ENCODE results near the gene RAB27B.

Gene RAB27B

GRCh38 chr18:54904581-54904980 lies 76.3 kb downstream of the RAB27B start:
- no peak for ATAC-seq
- no peak for TF ChIP-seq ZFP30 (CRISPR knock-in tag; IDR thresholded peaks at IDR 0.05)
- no peak for TF ChIP-seq ZNF8 (CRISPR knock-in tag; IDR thresholded peaks at IDR 0.05)
- TF ChIP-seq SNAI2 (CRISPR knock-in tag; IDR thresholded peaks at IDR 0.05), result no peak
- TF ChIP-seq CSDC2 (CRISPR knock-in tag; IDR thresholded peaks at IDR 0.05), result no peak
- TF ChIP-seq, protein P1, sequence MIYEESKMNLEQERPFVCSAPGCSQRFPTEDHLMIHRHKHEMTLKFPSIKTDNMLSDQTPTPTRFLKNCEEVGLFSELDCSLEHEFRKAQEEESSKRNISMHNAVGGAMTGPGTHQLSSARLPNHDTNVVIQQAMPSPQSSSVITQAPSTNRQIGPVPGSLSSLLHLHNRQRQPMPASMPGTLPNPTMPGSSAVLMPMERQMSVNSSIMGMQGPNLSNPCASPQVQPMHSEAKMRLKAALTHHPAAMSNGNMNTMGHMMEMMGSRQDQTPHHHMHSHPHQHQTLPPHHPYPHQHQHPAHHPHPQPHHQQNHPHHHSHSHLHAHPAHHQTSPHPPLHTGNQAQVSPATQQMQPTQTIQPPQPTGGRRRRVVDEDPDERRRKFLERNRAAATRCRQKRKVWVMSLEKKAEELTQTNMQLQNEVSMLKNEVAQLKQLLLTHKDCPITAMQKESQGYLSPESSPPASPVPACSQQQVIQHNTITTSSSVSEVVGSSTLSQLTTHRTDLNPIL (CRISPR knock-in tag; IDR thresholded peaks at IDR 0.05; ENCODE audit: low read depth), result no peak
- no peak for TF ChIP-seq TCF4 (CRISPR knock-in tag; IDR thresholded peaks at IDR 0.05; ENCODE audit: borderline replicate concordance)
- no peak for TF ChIP-seq RARB (CRISPR knock-in tag; IDR thresholded peaks at IDR 0.05)
- no peak for TF ChIP-seq BACH2 (CRISPR knock-in tag; IDR thresholded peaks at IDR 0.05; ENCODE audit: borderline replicate concordance)

- ATAC-seq, result no peak
- TF ChIP-seq TOX (CRISPR knock-in tag; IDR thresholded peaks at IDR 0.05; ENCODE audit: borderline replicate concordance) (no peak), TSHZ2 (CRISPR knock-in tag; IDR thresholded peaks at IDR 0.05) (no peak), ARNTL (CRISPR knock-in tag; IDR thresholded peaks at IDR 0.05; ENCODE audit: borderline replicate concordance, low read depth) (no peak), ESRRG (CRISPR knock-in tag; IDR thresholded peaks at IDR 0.05) (no peak), SNAI2 (CRISPR knock-in tag; IDR thresholded peaks at IDR 0.05) (no peak), ZC3H10 (CRISPR knock-in tag; IDR thresholded peaks at IDR 0.05) (no peak), BACH2 (CRISPR knock-in tag; IDR thresholded peaks at IDR 0.05; ENCODE audit: borderline replicate concordance) (no peak), ZNF8 (CRISPR knock-in tag; IDR thresholded peaks at IDR 0.05) (no peak)
Measured at GRCh38 chr18:54905629-54906028, 77.4 kb downstream of the RAB27B start.

GRCh38 chr18:54906331-54907185 lies 78.3 kb downstream of the RAB27B start:
- TF ChIP-seq ESRRG (CRISPR knock-in tag; IDR thresholded peaks at IDR 0.05) (no peak), OSR1 (CRISPR knock-in tag; IDR thresholded peaks at IDR 0.05) (no peak), GLIS3 (CRISPR knock-in tag; IDR thresholded peaks at IDR 0.05) (no peak), BACH2 (CRISPR knock-in tag; IDR thresholded peaks at IDR 0.05; ENCODE audit: borderline replicate concordance) (no peak)
- TF ChIP-seq, protein P2, sequence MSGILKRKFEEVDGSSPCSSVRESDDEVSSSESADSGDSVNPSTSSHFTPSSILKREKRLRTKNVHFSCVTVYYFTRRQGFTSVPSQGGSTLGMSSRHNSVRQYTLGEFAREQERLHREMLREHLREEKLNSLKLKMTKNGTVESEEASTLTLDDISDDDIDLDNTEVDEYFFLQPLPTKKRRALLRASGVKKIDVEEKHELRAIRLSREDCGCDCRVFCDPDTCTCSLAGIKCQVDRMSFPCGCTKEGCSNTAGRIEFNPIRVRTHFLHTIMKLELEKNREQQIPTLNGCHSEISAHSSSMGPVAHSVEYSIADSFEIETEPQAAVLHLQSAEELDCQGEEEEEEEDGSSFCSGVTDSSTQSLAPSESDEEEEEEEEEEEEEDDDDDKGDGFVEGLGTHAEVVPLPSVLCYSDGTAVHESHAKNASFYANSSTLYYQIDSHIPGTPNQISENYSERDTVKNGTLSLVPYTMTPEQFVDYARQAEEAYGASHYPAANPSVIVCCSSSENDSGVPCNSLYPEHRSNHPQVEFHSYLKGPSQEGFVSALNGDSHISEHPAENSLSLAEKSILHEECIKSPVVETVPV (CRISPR knock-in tag; IDR thresholded peaks at IDR 0.05), result no peak
- no peak for ATAC-seq

DNA sequence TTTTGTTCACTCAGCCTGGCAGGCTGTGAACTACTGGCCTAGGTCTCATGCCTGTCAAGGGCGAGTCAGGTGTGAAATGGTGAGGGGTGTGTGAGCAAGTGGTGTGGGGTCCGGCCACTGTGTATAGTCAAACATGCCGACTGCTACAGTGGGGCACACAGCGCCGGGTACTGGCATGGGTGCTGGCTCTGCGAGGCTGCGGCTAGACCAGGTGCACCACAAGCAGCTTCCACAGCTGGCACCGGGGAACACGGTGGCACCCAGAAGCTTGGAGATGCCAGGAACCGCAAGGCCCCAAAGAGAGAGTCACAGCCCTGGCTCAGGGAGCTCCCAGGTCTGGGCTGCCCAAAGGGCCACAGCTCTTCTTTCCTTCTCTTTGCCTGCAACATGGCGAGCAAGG lies 81.3 kb downstream of the RAB27B start:
- no peak for TF ChIP-seq SNAI2 (CRISPR knock-in tag; IDR thresholded peaks at IDR 0.05)
- TF ChIP-seq PPARA (CRISPR knock-in tag; IDR thresholded peaks at IDR 0.05; ENCODE audit: borderline replicate concordance), result no peak
- no peak for TF ChIP-seq PATZ1 (CRISPR knock-in tag; IDR thresholded peaks at IDR 0.05; ENCODE audit: borderline replicate concordance)
- no peak for TF ChIP-seq GLIS3 (CRISPR knock-in tag; IDR thresholded peaks at IDR 0.05)
- ATAC-seq, result no peak

Measured in SK-N-SH treated with all-trans-retinoic acid at 6 μM for 48 hours (cell line).